NT2/D1 (cell line): ENCODE results near the gene PGC.

Experiments used
- DNase-seq: peaks from one replicate; pipeline ENCODE4 v3.0.0-alpha.2; 2011; ENCODE audit warnings: low read depth, low spot score
- H3K27me3 ChIP-seq: 2 replicates; pipeline ENCODE4 v1.6.0; 2011; ENCODE audit warnings: mild to moderate bottlenecking; ENCODE audit not compliant: insufficient read length, insufficient read depth
- H3K36me3 ChIP-seq: 2 replicates; pipeline ENCODE4 v1.6.1; 2011; ENCODE audit warnings: mild to moderate bottlenecking, low read length, mixed read lengths; ENCODE audit not compliant: insufficient read depth, insufficient read length
- H3K4me1 ChIP-seq: 2 replicates; pipeline ENCODE4 v1.5.1; 2011; ENCODE audit not compliant: insufficient read depth, insufficient read length
- H3K4me3 ChIP-seq: 2 replicates; pipeline ENCODE4 v1.5.1; 2011; ENCODE audit warnings: low read depth; ENCODE audit not compliant: insufficient read length
- H3K9ac ChIP-seq: 2 replicates; pipeline ENCODE4 v1.6.0; 2011; ENCODE audit warnings: low read depth; ENCODE audit not compliant: insufficient read length
- H3K9me3 ChIP-seq: 2 replicates; pipeline ENCODE4 v1.5.1; 2011; ENCODE audit warnings: mild to moderate bottlenecking, low read length; ENCODE audit not compliant: insufficient read depth
- SUZ12 ChIP-seq: IDR thresholded peaks from 2 replicates; pipeline ENCODE4 v1.6.1; 2011; ENCODE audit not compliant: insufficient read length, insufficient read depth; ENCODE audit errors: extremely low read depth
- YY1 ChIP-seq: IDR thresholded peaks from 2 replicates; pipeline ENCODE4 v1.6.1; 2011; ENCODE audit not compliant: insufficient read length, insufficient read depth
- ZNF274 ChIP-seq: IDR thresholded peaks from 2 replicates; pipeline ENCODE4 v1.6.1; 2011; ENCODE audit warnings: mild to moderate bottlenecking, low read depth, low read length

The PGC gene

DNA sequence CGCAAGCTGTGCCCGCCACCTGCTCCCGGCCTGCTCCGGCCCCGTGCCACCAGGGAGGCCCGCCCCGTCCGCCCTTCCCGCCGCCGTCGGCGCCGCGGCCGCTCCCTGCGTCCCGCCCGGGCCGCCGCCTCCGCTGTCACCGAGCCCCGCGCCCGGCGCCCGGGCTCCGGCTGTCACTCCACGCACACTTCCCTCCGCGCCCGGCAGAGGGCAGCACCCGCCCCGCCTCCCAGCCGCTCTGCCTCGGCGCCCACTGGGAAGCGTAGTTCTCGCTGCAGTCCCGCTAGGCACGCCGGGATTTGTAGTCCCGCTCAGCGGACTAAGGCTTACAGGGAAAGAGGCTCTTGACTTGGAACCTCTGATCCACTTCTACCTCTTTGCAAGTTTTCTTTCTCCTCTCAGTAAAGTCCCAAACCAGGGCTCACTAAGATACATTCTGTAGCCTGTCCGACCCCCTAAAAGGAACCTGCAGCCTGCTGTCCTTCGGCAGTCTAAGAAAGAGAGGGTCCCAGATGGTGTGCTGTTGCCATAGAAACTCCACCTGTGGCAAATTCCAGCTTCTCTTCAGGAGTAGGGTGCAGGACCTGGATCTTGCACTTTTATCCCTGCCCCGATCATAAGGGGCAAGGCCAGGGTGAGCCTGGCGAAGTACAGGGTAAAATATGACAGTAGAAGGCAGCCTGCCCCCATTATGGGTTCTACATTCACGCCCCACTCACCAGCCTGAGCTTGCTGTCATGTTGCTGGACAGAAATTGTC is 11.6 kb downstream of the PGC start, which contains the start of gene TFEB:
TFEB (minus strand) TSS at position 182 of the 759 bp plus-strand sequence. CDS start 44,395 bp downstream, outside the sequence.
- peak; percentile 72 for DNase-seq
- peaks cover 6% of the 10 kb centered on the region for H3K27me3 ChIP-seq
- H3K4me3 ChIP-seq: peak within 1 kb of the TSS; percentile 47
- H3K9me3 ChIP-seq: no peaks in the 10 kb centered on the region
- peak within 1 kb of the TSS; percentile 32 for H3K9ac ChIP-seq
- peaks cover 16% of the 10 kb centered on the region for H3K4me1 ChIP-seq
- TF ChIP-seq SUZ12 (no peak), YY1 (no peak), ZNF274 (no peak)
- H3K36me3 ChIP-seq: no peaks in the 10 kb centered on the region

DNA sequence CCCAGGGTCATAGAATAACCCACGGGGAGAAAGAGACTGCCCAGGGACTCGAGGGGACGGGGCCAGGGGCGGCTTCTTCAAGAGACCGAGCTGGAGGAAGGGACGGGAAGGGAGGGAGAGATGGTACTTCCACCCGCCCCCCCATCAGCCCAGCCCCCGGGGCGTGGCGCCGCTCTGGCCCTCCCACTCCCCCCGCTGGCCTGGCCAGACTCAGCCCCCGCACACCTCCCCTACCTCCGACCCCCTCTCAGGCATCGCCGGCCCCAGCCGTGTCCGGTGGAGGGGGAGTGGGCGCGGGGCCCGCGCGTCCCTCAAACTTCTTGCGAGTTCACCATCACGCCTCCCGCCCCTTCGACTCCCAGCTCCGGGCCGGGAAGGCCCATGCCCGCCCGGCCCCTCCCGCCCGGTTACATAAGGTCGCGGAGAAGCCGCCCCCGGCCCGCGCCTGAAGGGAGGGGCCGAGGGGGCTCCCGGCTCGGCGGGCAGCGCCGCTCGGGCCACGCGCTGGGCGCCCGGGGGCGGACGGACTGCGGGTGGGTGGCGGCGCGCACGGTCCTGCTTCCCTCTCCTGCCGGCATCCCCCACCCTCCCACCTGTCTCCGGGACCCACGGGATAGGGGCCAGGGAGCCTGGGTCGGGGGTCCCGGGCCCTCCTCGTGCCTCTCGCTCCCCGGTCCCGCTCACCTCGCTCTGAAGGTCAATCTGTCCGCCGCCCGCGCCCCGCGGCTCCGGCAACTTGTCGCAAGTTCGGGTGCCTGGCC is 12.4 kb downstream of the PGC start:
- H3K9me3 ChIP-seq: no peaks in the 10 kb centered on the region
- no peaks in the 10 kb centered on the region for H3K36me3 ChIP-seq
- H3K4me1 ChIP-seq: peaks cover 13% of the 10 kb centered on the region
- peak overlapping the region; percentile 32 for H3K9ac ChIP-seq
- H3K4me3 ChIP-seq: peak overlapping the region; percentile 47
- H3K27me3 ChIP-seq: peaks cover 6% of the 10 kb centered on the region
- TF ChIP-seq SUZ12 (no peak), ZNF274 (no peak), YY1 (no peak)
- no peak for DNase-seq

DNA sequence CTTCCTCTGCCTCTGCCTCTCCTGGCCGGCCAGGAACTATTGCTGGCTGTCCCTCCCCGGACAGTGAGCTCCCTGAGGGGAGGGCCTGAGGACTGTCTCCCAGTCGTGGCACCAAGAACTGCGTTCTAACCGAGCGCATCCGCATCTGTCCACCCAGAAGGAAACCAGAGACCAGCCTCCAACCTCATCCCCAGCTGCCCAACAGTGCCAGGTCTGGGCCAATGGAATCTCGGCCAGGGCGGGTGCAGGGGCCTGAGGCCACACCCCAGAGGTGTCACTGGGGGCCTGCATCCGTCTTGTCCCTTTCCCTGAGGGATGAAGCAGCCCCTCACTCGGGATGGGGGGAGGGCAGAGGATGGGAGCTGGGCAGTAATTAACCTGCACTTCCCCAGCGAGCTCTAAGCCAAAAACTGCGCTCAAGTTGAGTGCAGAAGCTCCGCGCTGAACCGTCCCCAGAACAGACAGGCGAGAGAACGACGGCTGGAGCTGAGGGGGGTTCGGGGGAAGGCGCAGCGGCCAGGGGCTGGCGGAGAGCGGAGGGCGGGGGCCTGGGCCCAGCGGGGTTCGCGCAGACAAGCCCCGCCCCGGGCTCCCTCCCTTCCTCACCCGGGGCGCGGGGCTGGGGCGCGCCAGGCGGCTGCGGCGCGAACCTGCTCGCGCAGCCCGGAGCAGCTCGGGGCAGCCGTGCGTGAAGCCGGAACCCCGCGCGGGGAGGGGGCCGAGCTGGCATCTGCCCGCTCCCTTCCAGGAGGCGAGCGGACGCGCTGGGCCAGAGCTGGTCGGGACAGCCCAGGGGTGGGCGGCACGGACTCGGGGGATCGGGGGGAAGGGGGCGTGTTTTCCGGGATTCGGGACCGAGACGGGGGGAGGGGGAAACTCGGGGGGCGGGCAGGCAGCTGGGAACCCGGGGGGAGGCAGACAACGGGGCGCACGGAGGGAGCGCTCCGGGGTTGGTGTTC is 13.2 kb downstream of the PGC start:
- Histone ChIP-seq H3K9me3 (no peaks in the 10 kb centered on the region), H3K36me3 (no peaks in the 10 kb centered on the region), H3K4me1 (peaks cover 13% of the 10 kb centered on the region), H3K4me3 (peak overlapping the region; percentile 47), H3K27me3 (peaks cover 6% of the 10 kb centered on the region), H3K9ac (peak overlapping the region; percentile 68)
- no peak for DNase-seq
- TF ChIP-seq SUZ12 (no peak), YY1 (no peak), ZNF274 (no peak)

DNA sequence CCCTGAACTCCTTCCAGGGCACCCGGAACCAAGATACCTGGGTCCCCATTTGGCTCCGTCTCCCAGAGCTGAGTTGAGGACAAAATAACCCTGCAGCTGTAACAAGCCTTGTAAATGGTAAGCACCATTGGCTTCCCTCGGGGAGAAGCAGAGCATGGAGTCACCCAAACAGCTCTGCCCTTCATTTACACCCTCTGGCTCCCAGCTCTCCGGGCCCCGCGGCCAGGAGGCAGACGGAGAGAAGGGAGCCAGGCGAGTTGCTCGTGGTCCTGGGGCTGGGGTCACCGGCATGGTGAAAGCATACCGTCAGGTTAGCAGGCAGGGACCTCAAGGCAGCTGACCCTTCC is 13.9 kb downstream of the PGC start:
- TF ChIP-seq ZNF274 (no peak), YY1 (no peak), SUZ12 (no peak)
- Histone ChIP-seq H3K36me3 (no peaks in the 10 kb centered on the region), H3K9me3 (no peaks in the 10 kb centered on the region), H3K4me3 (peak overlapping the region; percentile 47), H3K9ac (peak overlapping the region; percentile 68), H3K27me3 (peaks cover 6% of the 10 kb centered on the region), H3K4me1 (peaks cover 12% of the 10 kb centered on the region)
- no peak for DNase-seq

DNA sequence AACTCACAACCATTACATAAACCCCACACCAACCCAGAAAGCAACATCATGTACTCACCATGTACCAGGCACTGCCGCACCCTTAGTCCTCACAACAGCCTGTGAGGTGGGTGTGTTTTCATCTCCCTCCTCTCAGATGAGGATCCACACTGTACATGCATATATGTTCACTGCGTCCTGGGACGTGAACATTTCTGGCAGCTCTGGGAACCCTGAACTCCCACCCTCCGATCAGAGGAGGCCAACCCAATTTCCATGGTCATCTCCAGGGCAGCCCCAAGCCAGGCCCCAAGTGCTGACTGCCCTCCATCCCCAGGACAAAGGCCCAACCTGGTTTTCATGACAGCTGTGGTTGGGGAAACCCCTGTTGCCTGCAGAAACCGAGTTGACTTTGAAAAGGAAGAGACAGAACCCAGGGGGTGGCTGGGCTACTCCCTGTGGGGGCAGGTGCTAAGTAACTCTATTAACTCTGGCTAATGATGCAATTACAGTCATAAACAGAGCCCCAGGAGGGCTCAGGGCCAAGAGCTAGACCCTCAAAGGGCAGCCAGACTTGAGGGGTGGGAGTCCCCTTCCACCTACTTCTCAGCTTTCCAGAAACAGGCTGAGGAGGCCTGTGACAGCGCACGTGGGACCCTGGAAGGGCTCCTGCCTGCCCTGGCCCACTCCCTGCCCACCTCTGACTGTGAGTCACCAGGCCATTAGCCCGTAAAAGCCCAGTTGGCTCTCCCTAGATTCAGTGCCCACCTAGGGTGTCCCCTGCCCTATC is 14.4 kb downstream of the PGC start:
- Histone ChIP-seq H3K4me1 (peaks cover 12% of the 10 kb centered on the region), H3K4me3 (peak overlapping the region; percentile 47), H3K9me3 (no peaks in the 10 kb centered on the region), H3K36me3 (no peaks in the 10 kb centered on the region), H3K27me3 (peaks cover 6% of the 10 kb centered on the region), H3K9ac (peak overlapping the region; percentile 68)
- TF ChIP-seq YY1: no peak
- TF ChIP-seq ZNF274: no peak
- no peak for TF ChIP-seq SUZ12
- DNase-seq: no peak

DNA sequence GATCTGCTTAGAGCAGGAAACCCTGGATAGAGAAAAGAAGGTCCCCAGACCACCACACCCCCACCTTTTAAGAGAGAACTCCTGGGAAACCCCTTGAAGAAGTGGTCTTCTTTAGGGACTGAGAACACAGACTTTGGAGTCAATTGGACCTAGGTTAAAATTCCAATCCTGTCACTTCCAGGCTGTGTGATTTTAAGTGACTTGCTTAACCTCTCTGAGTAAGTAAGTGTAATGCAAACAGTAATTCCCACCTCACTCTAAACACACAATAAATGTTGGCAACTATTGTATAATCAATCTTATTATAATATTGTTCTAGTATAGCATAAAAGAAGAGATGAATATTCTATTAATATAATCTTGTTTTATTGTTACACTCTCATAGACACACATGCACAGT is 15.0 kb downstream of the PGC start:
- Histone ChIP-seq H3K9me3 (no peaks in the 10 kb centered on the region), H3K4me3 (no peak overlapping the region), H3K4me1 (peaks cover 12% of the 10 kb centered on the region), H3K27me3 (peaks cover 6% of the 10 kb centered on the region), H3K36me3 (no peaks in the 10 kb centered on the region), H3K9ac (no peak overlapping the region)
- DNase-seq: no peak
- TF ChIP-seq SUZ12 (no peak), YY1 (no peak), ZNF274 (no peak)
